ENCODE measurements around the gene TCP10L.
"Not testable (repeated sequence)": the region's sequence is repeated elsewhere in the genome, so short reads cannot be mapped to it uniquely, and the experiment has no call there.

Gene TCP10L

GRCh38 chr21:32585042-32585710 lies at the start of gene TCP10L:
TCP10L (minus strand) TSS chr21:32585523; CDS start chr21:32584304, 1,219 bp downstream.
- no peak within 1 kb of the TSS for H3K4me3 ChIP-seq (ENCODE audit: low read depth, low read length)

- H3K4me3 ChIP-seq (ENCODE audit: low read depth, low read length) = no peak overlapping the region
Measured at GRCh38 chr21:32626621-32627196, 41.4 kb upstream of the TCP10L start.

- H3K4me3 ChIP-seq (ENCODE audit: low read depth, low read length) = not testable (repeated sequence)
Measured at GRCh38 chr21:32618218-32618617, 32.9 kb upstream of the TCP10L start.

GRCh38 chr21:32613436-32614043 lies 28.2 kb upstream of the TCP10L start:
- H3K4me3 ChIP-seq (ENCODE audit: low read depth, low read length) = peak overlapping the region; percentile 93

GRCh38 chr21:32612999-32613337 lies 27.6 kb upstream of the TCP10L start:
- H3K4me3 ChIP-seq (ENCODE audit: low read depth, low read length) = peak overlapping the region; percentile 93

GRCh38 chr21:32612075-32612998 lies 27.0 kb upstream of the TCP10L start, which contains the start of gene CFAP298:
CFAP298 (minus strand) TSS chr21:32612377; CDS start chr21:32612243, 134 bp downstream.
- peak within 1 kb of the TSS; percentile 93 for H3K4me3 ChIP-seq (ENCODE audit: low read depth, low read length)

- peak overlapping the region; percentile 93 for H3K4me3 ChIP-seq (ENCODE audit: low read depth, low read length)
Measured at GRCh38 chr21:32611471-32611997, 26.2 kb upstream of the TCP10L start.

GRCh38 chr21:32610940-32611339 lies 25.6 kb upstream of the TCP10L start:
- H3K4me3 ChIP-seq (ENCODE audit: low read depth, low read length) = not testable (repeated sequence)

GRCh38 chr21:32608851-32609250 lies 23.5 kb upstream of the TCP10L start:
- H3K4me3 ChIP-seq (ENCODE audit: low read depth, low read length) = no peak overlapping the region

GRCh38 chr21:32605469-32605868 lies 20.1 kb upstream of the TCP10L start:
- no peak overlapping the region for H3K4me3 ChIP-seq (ENCODE audit: low read depth, low read length)

GRCh38 chr21:32604464-32604863 lies 19.1 kb upstream of the TCP10L start:
- no peak overlapping the region for H3K4me3 ChIP-seq (ENCODE audit: low read depth, low read length)

GRCh38 chr21:32603131-32603530 lies 17.8 kb upstream of the TCP10L start:
- no peak overlapping the region for H3K4me3 ChIP-seq (ENCODE audit: low read depth, low read length)

- H3K4me3 ChIP-seq (ENCODE audit: low read depth, low read length) = no peak overlapping the region
Measured at GRCh38 chr21:32602099-32602498, 16.8 kb upstream of the TCP10L start.

- H3K4me3 ChIP-seq (ENCODE audit: low read depth, low read length) = no peak overlapping the region
Measured at GRCh38 chr21:32599526-32599925, 14.2 kb upstream of the TCP10L start.

- no peak overlapping the region for H3K4me3 ChIP-seq (ENCODE audit: low read depth, low read length)
Measured at GRCh38 chr21:32599091-32599490, 13.8 kb upstream of the TCP10L start.

- no peak overlapping the region for H3K4me3 ChIP-seq (ENCODE audit: low read depth, low read length)
Measured at GRCh38 chr21:32597205-32597604, 11.9 kb upstream of the TCP10L start.

GRCh38 chr21:32595431-32595830 lies 10.1 kb upstream of the TCP10L start:
- H3K4me3 ChIP-seq (ENCODE audit: low read depth, low read length) = no peak overlapping the region

- no peak overlapping the region for H3K4me3 ChIP-seq (ENCODE audit: low read depth, low read length)
Measured at GRCh38 chr21:32593690-32594089, 8.4 kb upstream of the TCP10L start.

- no peak overlapping the region for H3K4me3 ChIP-seq (ENCODE audit: low read depth, low read length)
Measured at GRCh38 chr21:32592929-32593502, 7.7 kb upstream of the TCP10L start.

- no peak overlapping the region for H3K4me3 ChIP-seq (ENCODE audit: low read depth, low read length)
Measured at GRCh38 chr21:32590130-32590529, 4.8 kb upstream of the TCP10L start.

GRCh38 chr21:32587651-32588050 lies 2.3 kb upstream of the TCP10L start:
- no peak overlapping the region for H3K4me3 ChIP-seq (ENCODE audit: low read depth, low read length)
